Measurements from ENCODE around the gene DYSF. TPM values are rescaled to one million over a fixed set of nuclear protein-coding genes. Genes with fewer than 3 reads are reported as not detected.
A peak's percentile ranks its signal among the peaks of the same experiment; 100 is the strongest.

The DYSF gene
- total RNA-seq, 2 donors from 2014 or later: 23.0 to 36.6 TPM

GRCh38 chr2:71554706-71555056, 101.3 kb downstream of the DYSF start:
- H3K4me1 Mint-ChIP-seq (ENCODE audit: low read depth in 2 of 2): peaks cover 0 to 9% of the 10 kb centered on the region in 2 donors
- H3K4me3 Mint-ChIP-seq: no peak overlapping the region
- no peak for DNase-seq (ENCODE audit: low spot score)
- H3K9me3 Mint-ChIP-seq: no peaks in the 10 kb centered on the region
- no peak overlapping the region for H3K27ac Mint-ChIP-seq
- no peaks in the 10 kb centered on the region for H3K27me3 Mint-ChIP-seq
- no peak for ATAC-seq
- H3K36me3 Mint-ChIP-seq: no peaks in the 10 kb centered on the region

GRCh38 chr2:71555798-71556454, 102.6 kb downstream of the DYSF start:
- Mint-ChIP-seq H3K4me3 (no peak overlapping the region), H3K36me3 (no peaks in the 10 kb centered on the region), H3K27ac (no peak overlapping the region), H3K9me3 (no peaks in the 10 kb centered on the region), H3K4me1 (ENCODE audit: low read depth in 2 of 2) (peaks cover 0 to 9% of the 10 kb centered on the region in 2 donors), H3K27me3 (no peaks in the 10 kb centered on the region)
- DNase-seq (ENCODE audit: low spot score): peak; percentile 60
- no peak for ATAC-seq

- Mint-ChIP-seq H3K4me3 (no peak overlapping the region), H3K4me1 (ENCODE audit: low read depth in 2 of 2) (peaks cover 0 to 9% of the 10 kb centered on the region in 2 donors), H3K36me3 (no peaks in the 10 kb centered on the region), H3K27ac (no peak overlapping the region), H3K27me3 (no peaks in the 10 kb centered on the region), H3K9me3 (no peaks in the 10 kb centered on the region)
- DNase-seq (ENCODE audit: low spot score): no peak
- no peak for ATAC-seq
Observed at GRCh38 chr2:71556692-71557250, 103.4 kb downstream of the DYSF start.

GRCh38 chr2:71557321-71557720, 104.0 kb downstream of the DYSF start:
- no peaks in the 10 kb centered on the region for H3K27me3 Mint-ChIP-seq
- no peak overlapping the region for H3K4me3 Mint-ChIP-seq
- DNase-seq (ENCODE audit: low spot score): peak; percentile 46
- H3K9me3 Mint-ChIP-seq: no peaks in the 10 kb centered on the region
- peaks cover 0 to 9% of the 10 kb centered on the region in 2 donors for H3K4me1 Mint-ChIP-seq (ENCODE audit: low read depth in 2 of 2)
- no peaks in the 10 kb centered on the region for H3K36me3 Mint-ChIP-seq
- H3K27ac Mint-ChIP-seq: no peak overlapping the region
- ATAC-seq: no peak

GRCh38 chr2:71558300-71559051, 105.1 kb downstream of the DYSF start:
- Mint-ChIP-seq H3K27me3 (no peaks in the 10 kb centered on the region), H3K9me3 (no peaks in the 10 kb centered on the region), H3K36me3 (no peaks in the 10 kb centered on the region), H3K4me3 (no peak overlapping the region), H3K4me1 (ENCODE audit: low read depth in 2 of 2) (peaks cover 0 to 9% of the 10 kb centered on the region in 2 donors), H3K27ac (no peak overlapping the region)
- ATAC-seq (no peak), DNase-seq (ENCODE audit: low spot score) (peak; percentile 55)

- ATAC-seq (no peak), DNase-seq (ENCODE audit: low spot score) (peak; percentile 35)
- H3K27ac Mint-ChIP-seq: no peak overlapping the region
- H3K9me3 Mint-ChIP-seq: no peaks in the 10 kb centered on the region
- no peaks in the 10 kb centered on the region for H3K36me3 Mint-ChIP-seq
- no peaks in the 10 kb centered on the region for H3K27me3 Mint-ChIP-seq
- peaks cover 0 to 4% of the 10 kb centered on the region in 2 donors for H3K4me1 Mint-ChIP-seq (ENCODE audit: low read depth in 2 of 2)
- no peak overlapping the region for H3K4me3 Mint-ChIP-seq
Observed at GRCh38 chr2:71559080-71559827, 105.9 kb downstream of the DYSF start.

- Mint-ChIP-seq H3K27ac (no peak overlapping the region), H3K4me3 (no peak overlapping the region), H3K36me3 (no peaks in the 10 kb centered on the region), H3K9me3 (no peaks in the 10 kb centered on the region), H3K27me3 (no peaks in the 10 kb centered on the region), H3K4me1 (ENCODE audit: low read depth in 2 of 2) (no peaks in the 10 kb centered on the region)
- ATAC-seq (no peak), DNase-seq (ENCODE audit: low spot score) (peak; percentile 49)
Observed at GRCh38 chr2:71559828-71560637, 106.7 kb downstream of the DYSF start.

GRCh38 chr2:71560638-71561011, 107.3 kb downstream of the DYSF start:
- DNase-seq (ENCODE audit: low spot score) (peak; percentile 54), ATAC-seq (no peak)
- Mint-ChIP-seq H3K36me3 (no peaks in the 10 kb centered on the region), H3K9me3 (no peaks in the 10 kb centered on the region), H3K4me1 (ENCODE audit: low read depth in 2 of 2) (no peaks in the 10 kb centered on the region), H3K27me3 (no peaks in the 10 kb centered on the region), H3K4me3 (no peak overlapping the region), H3K27ac (no peak overlapping the region)

- no peaks in the 10 kb centered on the region for H3K4me1 Mint-ChIP-seq (ENCODE audit: low read depth in 2 of 2)
Observed at GRCh38 chr2:71561441-71562267, 108.3 kb downstream of the DYSF start.

GRCh38 chr2:71562518-71562917, 109.2 kb downstream of the DYSF start:
- Mint-ChIP-seq H3K27ac (no peak overlapping the region), H3K4me1 (ENCODE audit: low read depth in 2 of 2) (no peaks in the 10 kb centered on the region), H3K27me3 (no peaks in the 10 kb centered on the region), H3K9me3 (no peaks in the 10 kb centered on the region), H3K4me3 (no peak overlapping the region), H3K36me3 (no peaks in the 10 kb centered on the region)
- no peak for DNase-seq (ENCODE audit: low spot score)
- ATAC-seq: no peak

More at GRCh38 chr2:71561441-71562267, 108.3 kb downstream of the DYSF start:
- Mint-ChIP-seq H3K27ac (no peak overlapping the region), H3K27me3 (no peaks in the 10 kb centered on the region), H3K4me3 (no peak overlapping the region), H3K9me3 (no peaks in the 10 kb centered on the region), H3K36me3 (no peaks in the 10 kb centered on the region)
- ATAC-seq (no peak), DNase-seq (ENCODE audit: low spot score) (peak; percentile 44)

GRCh38 chr2:71563872-71564271, 110.5 kb downstream of the DYSF start:
- no peaks in the 10 kb centered on the region for H3K27me3 Mint-ChIP-seq
- H3K9me3 Mint-ChIP-seq: no peaks in the 10 kb centered on the region
- peak; percentile 46 for DNase-seq (ENCODE audit: low spot score)
- H3K4me3 Mint-ChIP-seq: no peak overlapping the region
- H3K36me3 Mint-ChIP-seq: no peaks in the 10 kb centered on the region
- H3K4me1 Mint-ChIP-seq (ENCODE audit: low read depth in 2 of 2): no peaks in the 10 kb centered on the region
- no peak overlapping the region for H3K27ac Mint-ChIP-seq
- no peak for ATAC-seq

- Mint-ChIP-seq H3K27me3 (no peaks in the 10 kb centered on the region), H3K9me3 (no peaks in the 10 kb centered on the region), H3K4me3 (no peak overlapping the region), H3K4me1 (ENCODE audit: low read depth in 2 of 2) (peaks cover 0 to 2% of the 10 kb centered on the region in 2 donors), H3K27ac (no peak overlapping the region), H3K36me3 (no peaks in the 10 kb centered on the region)
- no peak for ATAC-seq
- peak; percentile 50 for DNase-seq (ENCODE audit: low spot score)
Observed at GRCh38 chr2:71564361-71564760, 111.0 kb downstream of the DYSF start.

Measured in natural killer cell treated with Interleukin-12 subunit alpha and Interleukin-12 subunit beta and Interleukin-15 and Interleukin-18, amount 100 ng/mL, for 72 hours (primary cell).